AG09309 (cell line): Measurements from ENCODE around the gene PRTFDC1.

Experiments
- DNase-seq: peaks from one replicate; pipeline ENCODE4 v3.0.0-alpha.2; 2010; ENCODE audit warnings: low read depth
- H3K4me3 ChIP-seq: 2 replicates; pipeline ENCODE4 v1.5.1; 2011; ENCODE audit warnings: mild to moderate bottlenecking, low read depth, low read length, moderate library complexity; ENCODE audit not compliant: control insufficient read depth
- TF ChIP-seq, protein P1 (sequence below): IDR thresholded peaks from 2 replicates; pipeline ENCODE4 v1.5.1; 2011; ENCODE audit warnings: mild to moderate bottlenecking, low read depth, low read length, inconsistent platforms; ENCODE audit not compliant: insufficient read depth, control insufficient read depth; ENCODE audit errors: missing control alignments

PRTFDC1 gene, protein sequence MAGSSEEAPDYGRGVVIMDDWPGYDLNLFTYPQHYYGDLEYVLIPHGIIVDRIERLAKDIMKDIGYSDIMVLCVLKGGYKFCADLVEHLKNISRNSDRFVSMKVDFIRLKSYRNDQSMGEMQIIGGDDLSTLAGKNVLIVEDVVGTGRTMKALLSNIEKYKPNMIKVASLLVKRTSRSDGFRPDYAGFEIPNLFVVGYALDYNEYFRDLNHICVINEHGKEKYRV

DNA sequence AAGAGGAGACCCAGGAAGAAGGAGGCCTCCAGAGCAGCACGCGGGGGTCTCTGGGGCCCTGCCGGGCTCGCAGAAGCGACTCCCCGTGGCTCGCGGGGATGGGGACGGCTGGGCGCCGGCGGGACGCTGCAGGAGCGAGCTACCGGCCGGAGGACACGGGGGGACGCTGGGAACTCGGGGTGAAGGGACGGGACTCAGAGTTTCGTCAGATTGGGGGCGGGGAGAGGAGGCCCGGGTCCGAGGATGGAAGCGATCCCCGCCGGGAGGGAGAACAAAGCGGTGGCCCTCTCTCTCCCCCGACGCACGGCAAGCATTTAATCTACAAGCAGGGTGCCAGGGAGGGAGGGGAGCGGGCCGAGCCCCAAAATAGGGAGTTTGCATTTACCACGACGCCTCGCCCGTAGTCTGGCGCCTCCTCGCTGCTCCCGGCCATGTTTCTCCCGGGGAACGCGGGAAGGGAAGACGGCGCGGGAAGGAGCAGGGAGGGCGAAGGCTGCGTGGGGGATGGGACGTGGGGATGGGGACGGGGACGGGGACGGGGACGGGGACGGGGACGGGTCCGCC is at the start of gene PRTFDC1:
TSS of gene PRTFDC1 (minus strand) at position 464 of the 564 bp plus-strand sequence. CDS start at position 433, 31 bp downstream.
- DNase-seq, result no peak
- TF ChIP-seq, protein P1, sequence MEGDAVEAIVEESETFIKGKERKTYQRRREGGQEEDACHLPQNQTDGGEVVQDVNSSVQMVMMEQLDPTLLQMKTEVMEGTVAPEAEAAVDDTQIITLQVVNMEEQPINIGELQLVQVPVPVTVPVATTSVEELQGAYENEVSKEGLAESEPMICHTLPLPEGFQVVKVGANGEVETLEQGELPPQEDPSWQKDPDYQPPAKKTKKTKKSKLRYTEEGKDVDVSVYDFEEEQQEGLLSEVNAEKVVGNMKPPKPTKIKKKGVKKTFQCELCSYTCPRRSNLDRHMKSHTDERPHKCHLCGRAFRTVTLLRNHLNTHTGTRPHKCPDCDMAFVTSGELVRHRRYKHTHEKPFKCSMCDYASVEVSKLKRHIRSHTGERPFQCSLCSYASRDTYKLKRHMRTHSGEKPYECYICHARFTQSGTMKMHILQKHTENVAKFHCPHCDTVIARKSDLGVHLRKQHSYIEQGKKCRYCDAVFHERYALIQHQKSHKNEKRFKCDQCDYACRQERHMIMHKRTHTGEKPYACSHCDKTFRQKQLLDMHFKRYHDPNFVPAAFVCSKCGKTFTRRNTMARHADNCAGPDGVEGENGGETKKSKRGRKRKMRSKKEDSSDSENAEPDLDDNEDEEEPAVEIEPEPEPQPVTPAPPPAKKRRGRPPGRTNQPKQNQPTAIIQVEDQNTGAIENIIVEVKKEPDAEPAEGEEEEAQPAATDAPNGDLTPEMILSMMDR, result peak; percentile 16
- H3K4me3 ChIP-seq, result peak within 1 kb of the TSS; percentile 68

DNA sequence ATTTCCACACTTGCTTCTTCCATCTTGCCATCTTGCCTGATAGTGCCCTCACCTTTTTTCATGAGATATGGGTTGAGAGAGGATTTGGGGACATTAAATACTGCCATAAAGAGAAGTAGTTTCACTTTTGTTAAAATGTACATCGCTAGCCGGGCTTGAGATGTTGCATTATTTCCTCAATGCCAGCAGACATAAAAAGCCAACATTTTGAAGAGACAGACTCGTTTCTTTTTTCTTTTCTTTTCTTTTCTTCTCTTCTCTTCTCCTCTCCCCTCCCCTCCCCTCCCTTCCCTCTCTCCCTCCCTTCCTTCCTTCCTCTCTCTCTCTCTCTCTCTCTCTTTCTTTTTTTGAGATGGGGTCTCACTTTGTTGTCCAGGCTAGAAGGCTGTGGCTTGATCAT is 45.6 kb upstream of the PRTFDC1 start:
- no peak overlapping the region for H3K4me3 ChIP-seq
- TF ChIP-seq, protein P1, result no peak
- DNase-seq, result no peak

DNA sequence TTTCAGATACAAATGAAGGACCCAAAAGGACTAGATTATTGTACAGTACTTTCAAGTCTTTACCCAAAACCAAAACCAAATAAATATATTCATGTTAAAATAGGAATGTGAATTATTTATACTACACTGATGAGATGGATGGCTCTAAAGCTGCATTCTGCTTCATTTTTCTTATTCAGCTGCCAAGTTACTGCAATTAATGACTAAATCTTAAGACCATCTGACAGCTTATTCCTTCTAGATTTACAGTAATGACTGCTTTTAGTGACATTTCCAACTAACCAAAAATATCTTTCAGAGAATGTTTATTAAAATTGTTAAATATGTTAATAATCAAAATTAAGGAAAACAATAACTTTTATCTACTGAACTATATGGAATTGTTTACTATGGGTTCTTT is 42.7 kb upstream of the PRTFDC1 start:
- TF ChIP-seq, protein P1, result no peak
- H3K4me3 ChIP-seq, result no peak overlapping the region
- DNase-seq, result no peak

DNA sequence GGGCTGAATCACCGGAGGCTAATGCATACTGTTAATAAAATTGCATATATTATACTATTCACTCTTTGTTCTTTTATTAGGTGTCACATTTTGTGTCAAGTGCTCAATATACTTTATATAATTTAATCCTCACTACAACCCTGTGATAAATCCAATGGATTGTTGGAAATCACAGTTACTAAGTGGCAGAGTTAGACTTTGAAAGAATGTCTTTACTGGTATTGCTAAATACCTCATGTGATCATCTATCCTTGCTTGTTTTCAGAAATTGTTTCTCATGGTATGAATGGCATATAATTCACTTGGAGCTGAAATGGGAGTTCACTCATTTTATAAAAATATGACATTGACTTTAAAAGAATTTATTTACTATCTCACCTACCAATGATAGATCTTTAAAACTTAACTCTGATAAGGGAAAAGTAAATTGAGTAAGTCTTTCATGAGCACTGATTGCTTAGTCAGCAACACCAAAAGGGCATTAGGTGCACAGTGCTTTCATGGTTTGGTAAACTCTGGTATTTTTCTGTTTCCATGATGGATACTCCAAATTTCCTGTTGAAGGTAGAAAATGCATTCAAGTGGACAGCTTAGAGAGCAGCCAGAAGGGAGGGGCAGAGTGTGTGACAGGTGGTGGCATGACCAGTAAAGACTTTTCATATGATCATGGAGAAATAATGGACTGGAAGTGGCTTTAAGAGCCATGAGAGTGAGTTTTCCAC is 41.0 kb upstream of the PRTFDC1 start:
- H3K4me3 ChIP-seq, result no peak overlapping the region
- no peak for DNase-seq
- TF ChIP-seq, protein P1, result no peak

DNA sequence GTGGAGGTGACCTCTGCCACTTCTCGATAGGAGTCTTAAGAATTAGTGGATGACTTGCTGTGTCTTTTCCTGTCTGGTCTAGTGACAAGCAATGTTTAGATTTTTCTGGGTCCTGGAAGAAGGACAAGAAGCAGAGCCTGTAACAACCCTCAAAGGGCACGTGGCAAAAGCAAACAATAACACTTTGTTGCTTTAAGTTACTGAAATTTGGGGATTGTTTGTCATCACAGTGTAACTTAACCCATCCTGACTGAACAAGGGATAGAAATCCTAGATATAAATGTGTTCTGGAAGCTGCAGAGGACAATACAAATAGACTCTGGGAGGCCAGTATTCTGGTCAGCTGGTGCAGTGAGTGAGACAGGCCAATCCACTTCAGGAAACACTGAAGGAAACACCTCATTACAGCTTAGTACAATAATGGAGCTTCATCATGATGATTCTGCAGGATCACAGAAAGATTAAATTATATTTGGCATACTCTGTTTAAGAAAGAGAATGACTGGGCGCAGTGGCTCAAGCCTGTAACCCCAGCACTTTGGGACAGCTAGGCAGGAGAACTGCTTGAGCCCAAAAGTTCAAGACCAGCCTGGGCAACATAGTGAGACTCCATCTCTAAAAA is 40.2 kb upstream of the PRTFDC1 start:
- no peak overlapping the region for H3K4me3 ChIP-seq
- no peak for DNase-seq
- TF ChIP-seq, protein P1, result no peak

DNA sequence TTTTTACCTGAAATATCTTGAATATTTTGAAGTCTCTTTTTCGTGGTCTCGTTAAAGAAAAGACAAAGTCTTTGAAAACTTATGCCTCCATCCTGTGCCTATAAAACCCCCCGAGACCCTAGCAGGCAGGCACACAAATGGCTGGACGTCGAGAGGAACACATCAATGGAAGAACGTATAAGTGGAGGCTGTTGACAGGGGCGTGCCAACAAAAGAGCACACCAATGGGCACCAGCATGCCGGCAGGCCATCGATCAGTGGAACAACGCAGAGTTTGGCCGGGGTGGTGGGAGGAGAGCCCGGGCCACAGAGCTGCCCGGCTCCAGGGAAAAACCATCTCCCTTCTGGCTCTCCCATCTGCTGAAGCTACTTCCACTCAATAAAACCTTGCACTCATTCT is 38.9 kb upstream of the PRTFDC1 start:
- no peak overlapping the region for H3K4me3 ChIP-seq
- no peak for DNase-seq
- TF ChIP-seq, protein P1, result no peak
